ENCODE measurements around the gene ITGA6.

ITGA6 gene

DNA sequence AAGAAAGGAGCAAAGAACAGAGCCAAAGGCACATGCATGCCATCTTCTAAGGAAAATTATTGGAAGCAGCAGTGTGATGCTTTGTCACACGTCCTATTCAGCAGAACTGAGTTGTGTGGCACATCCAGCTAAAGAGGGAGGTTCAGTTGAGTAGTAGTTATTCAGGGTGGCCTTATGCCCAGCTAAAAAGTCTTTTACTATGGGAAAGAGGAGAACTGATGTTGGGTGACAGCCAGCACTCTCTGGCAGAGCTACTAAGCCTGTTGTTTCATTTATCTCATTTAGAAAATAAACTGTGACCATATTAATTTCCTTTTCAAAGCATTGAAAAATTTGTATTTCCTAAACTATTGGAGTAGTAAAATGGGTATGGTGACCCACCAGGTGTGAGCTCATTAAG, 18.5 kb downstream of the ITGA6 start:
- TF ChIP-seq CTCF (IDR thresholded peaks at IDR 0.05; ENCODE audit: control insufficient read depth, insufficient read depth, low read depth, low read length, missing control alignments) = no peak
- DNase-seq (ENCODE audit: low read depth) = no peak
- no peak overlapping the region for H3K4me3 ChIP-seq (ENCODE audit: control insufficient read depth, low read depth, low read length)

GRCh38 chr2:172446474-172447063, 19.2 kb downstream of the ITGA6 start:
- DNase-seq (ENCODE audit: low read depth) = no peak
- no peak overlapping the region for H3K4me3 ChIP-seq (ENCODE audit: control insufficient read depth, low read depth, low read length)
- no peak for TF ChIP-seq CTCF (IDR thresholded peaks at IDR 0.05; ENCODE audit: control insufficient read depth, insufficient read depth, low read depth, low read length, missing control alignments)

DNA sequence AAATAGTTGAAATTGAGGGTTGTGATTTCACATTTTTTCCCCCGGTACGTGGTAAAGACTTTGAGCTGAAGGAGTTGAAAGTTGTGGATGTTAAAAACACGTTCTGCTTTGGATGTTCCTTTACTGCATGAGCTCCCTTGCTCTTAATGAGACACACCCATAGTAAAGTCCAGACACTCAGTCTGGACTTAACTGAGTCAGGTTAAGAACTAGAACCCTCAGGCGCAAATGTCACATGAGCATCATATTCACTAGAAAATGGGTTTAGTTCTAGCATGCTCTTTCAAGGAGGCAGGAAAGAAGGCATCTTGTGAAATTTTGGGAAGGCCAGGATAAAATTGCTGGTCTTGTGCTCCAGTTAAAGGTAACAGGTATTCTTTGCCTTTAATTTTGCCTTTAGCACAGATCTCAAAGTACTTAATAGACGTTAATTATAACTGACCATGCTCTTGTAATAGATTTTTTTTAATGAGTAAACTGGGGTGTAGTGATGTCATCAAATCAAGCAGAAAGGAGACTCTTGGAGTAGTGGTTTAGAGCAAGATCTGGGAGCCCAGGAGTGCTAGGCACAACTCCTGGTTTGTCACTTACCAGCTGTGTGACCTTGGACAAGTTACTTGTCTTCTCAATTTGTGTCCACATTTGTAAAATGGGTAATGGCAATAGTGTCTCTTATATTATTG, 20.6 kb downstream of the ITGA6 start:
- TF ChIP-seq CTCF (IDR thresholded peaks at IDR 0.05; ENCODE audit: control insufficient read depth, insufficient read depth, low read depth, low read length, missing control alignments) = no peak
- H3K4me3 ChIP-seq (ENCODE audit: control insufficient read depth, low read depth, low read length) = no peak overlapping the region
- DNase-seq (ENCODE audit: low read depth) = no peak

- TF ChIP-seq CTCF (IDR thresholded peaks at IDR 0.05; ENCODE audit: control insufficient read depth, insufficient read depth, low read depth, low read length, missing control alignments) = no peak
- no peak overlapping the region for H3K4me3 ChIP-seq (ENCODE audit: control insufficient read depth, low read depth, low read length)
- DNase-seq (ENCODE audit: low read depth) = no peak
These were observed 21.3 kb downstream of the ITGA6 start for GRCh38 chr2:172448544-172449267.

GRCh38 chr2:172449911-172450550, 22.6 kb downstream of the ITGA6 start:
- no peak overlapping the region for H3K4me3 ChIP-seq (ENCODE audit: control insufficient read depth, low read depth, low read length)
- no peak for DNase-seq (ENCODE audit: low read depth)
- TF ChIP-seq CTCF (IDR thresholded peaks at IDR 0.05; ENCODE audit: control insufficient read depth, insufficient read depth, low read depth, low read length, missing control alignments) = no peak

- DNase-seq (ENCODE audit: low read depth) = no peak
- TF ChIP-seq CTCF (IDR thresholded peaks at IDR 0.05; ENCODE audit: control insufficient read depth, insufficient read depth, low read depth, low read length, missing control alignments) = no peak
- H3K4me3 ChIP-seq (ENCODE audit: control insufficient read depth, low read depth, low read length) = no peak overlapping the region
These were observed 24.5 kb downstream of the ITGA6 start for GRCh38 chr2:172451923-172452322.

All from AG09309 (cell line).